Measurements from ENCODE around the gene SENP5.

The SENP5 gene

GRCh38 chr3:196886144-196886543, 18.4 kb downstream of the SENP5 start:
- in situ Hi-C loops (cut with MboI; ENCODE audit: low sequenced_read_pairs), result no loop called here

- in situ Hi-C loops (cut with MboI; ENCODE audit: low sequenced_read_pairs), result no loop called here
These were observed 22.4 kb downstream of the SENP5 start for GRCh38 chr3:196889844-196890708.

GRCh38 chr3:196894557-196895295, 27.0 kb downstream of the SENP5 start:
- in situ Hi-C loops (cut with MboI; ENCODE audit: low sequenced_read_pairs), result no loop called here

DNA sequence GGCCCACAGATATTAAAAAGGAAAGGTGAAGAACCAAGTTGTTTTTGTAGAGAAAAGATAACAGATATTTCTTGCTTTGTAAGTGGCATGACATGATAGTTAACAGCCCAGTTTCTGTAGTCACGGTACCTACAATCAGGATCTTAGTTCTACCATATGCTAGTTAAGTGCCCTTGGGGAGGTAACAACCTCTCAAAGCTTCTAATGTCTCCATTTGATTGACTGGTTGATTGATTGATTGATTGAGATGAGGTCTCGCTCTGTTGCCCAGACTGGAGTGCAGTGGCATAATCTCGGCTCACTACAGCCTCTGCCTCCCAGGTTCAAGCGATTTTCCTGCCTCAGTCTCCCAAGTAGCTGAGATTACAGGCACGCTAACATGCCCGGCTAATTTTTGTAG, 28.5 kb downstream of the SENP5 start:
- in situ Hi-C loops (cut with MboI; ENCODE audit: low sequenced_read_pairs), result no loop called here

- in situ Hi-C loops (cut with MboI; ENCODE audit: low sequenced_read_pairs), result no loop called here
These were observed 34.0 kb downstream of the SENP5 start for GRCh38 chr3:196901768-196902167.

- in situ Hi-C loops (cut with MboI; ENCODE audit: low sequenced_read_pairs), result no loop called here
These were observed 34.6 kb downstream of the SENP5 start for GRCh38 chr3:196902296-196902695.

DNA sequence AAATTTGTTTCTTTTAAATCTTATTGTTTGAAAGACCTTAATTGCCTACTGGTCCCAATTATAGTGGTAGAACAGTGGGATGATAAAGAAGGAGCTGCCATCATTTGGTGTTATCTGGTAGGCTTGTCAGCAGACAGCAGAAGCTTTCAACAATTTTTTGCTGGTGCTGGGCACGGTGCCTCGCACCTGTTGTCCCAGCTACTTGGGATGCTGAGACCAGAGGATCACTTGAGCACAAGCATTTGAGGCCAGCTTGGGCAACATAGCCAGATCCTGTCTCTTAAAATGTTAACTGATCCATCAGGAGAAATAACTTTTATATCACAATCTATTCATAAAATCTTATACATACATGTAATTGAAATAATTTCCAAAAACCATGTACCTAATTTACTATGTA, 36.0 kb downstream of the SENP5 start:
- in situ Hi-C loops (cut with MboI; ENCODE audit: low sequenced_read_pairs), result no loop called here

GRCh38 chr3:196914866-196915265, 47.1 kb downstream of the SENP5 start:
- in situ Hi-C loops (cut with MboI; ENCODE audit: low sequenced_read_pairs), result no loop called here

- in situ Hi-C loops (cut with MboI; ENCODE audit: low sequenced_read_pairs), result no loop called here
These were observed 47.7 kb downstream of the SENP5 start for GRCh38 chr3:196915375-196915774.

DNA sequence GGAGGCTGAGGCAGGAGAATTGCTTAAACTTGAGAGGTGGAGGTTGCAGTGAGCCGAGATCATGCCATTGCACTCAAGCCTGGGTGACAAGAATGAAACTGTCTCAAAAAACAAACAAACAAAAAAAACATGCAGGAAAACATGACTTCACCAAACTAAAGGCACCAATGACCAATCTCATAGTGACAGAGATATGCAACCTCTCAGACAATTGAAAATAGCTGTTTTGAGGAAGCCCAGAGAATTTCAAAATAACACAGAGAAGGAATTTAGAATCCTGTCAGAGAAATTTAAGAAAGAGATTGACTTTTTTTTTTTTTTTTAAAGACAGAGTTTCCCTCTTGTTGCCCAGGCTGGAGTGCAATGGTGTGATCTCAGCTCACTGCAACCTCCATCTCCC, 48.5 kb downstream of the SENP5 start:
- in situ Hi-C loops (cut with MboI; ENCODE audit: low sequenced_read_pairs), result no loop called here

DNA sequence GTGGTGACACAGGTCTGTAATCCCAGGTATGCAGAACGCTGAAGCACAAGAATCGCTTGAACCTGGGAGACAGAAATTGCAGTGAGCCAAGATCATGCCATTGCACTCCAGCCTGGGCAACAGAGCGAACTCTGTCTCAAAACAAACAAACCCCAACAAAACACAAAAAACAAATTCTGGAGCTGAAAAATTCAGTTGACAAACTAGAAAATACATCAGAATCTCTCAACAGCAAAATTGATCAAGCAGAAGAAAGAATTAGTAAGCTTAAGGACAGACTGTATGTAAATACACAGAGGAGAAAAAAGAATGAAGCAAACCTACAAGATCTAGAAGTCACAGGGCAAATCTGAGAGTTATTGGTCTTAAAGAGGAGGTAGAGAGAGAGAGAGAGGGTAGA, 49.3 kb downstream of the SENP5 start:
- in situ Hi-C loops (cut with MboI; ENCODE audit: low sequenced_read_pairs), result no loop called here

GRCh38 chr3:196918968-196919367, 51.2 kb downstream of the SENP5 start:
- in situ Hi-C loops (cut with MboI; ENCODE audit: low sequenced_read_pairs), result no loop called here

GRCh38 chr3:196920733-196921132, 53.0 kb downstream of the SENP5 start:
- in situ Hi-C loops (cut with MboI; ENCODE audit: low sequenced_read_pairs), result no loop called here

- in situ Hi-C loops (cut with MboI; ENCODE audit: low sequenced_read_pairs), result no loop called here
These were observed 60.1 kb downstream of the SENP5 start for GRCh38 chr3:196927571-196928453.

GRCh38 chr3:196931157-196931556, 63.4 kb downstream of the SENP5 start:
- in situ Hi-C loops (cut with MboI; ENCODE audit: low sequenced_read_pairs), result no loop called here

GRCh38 chr3:196931828-196932587, 64.3 kb downstream of the SENP5 start:
- in situ Hi-C loops (cut with MboI; ENCODE audit: low sequenced_read_pairs), result no loop called here

DNA sequence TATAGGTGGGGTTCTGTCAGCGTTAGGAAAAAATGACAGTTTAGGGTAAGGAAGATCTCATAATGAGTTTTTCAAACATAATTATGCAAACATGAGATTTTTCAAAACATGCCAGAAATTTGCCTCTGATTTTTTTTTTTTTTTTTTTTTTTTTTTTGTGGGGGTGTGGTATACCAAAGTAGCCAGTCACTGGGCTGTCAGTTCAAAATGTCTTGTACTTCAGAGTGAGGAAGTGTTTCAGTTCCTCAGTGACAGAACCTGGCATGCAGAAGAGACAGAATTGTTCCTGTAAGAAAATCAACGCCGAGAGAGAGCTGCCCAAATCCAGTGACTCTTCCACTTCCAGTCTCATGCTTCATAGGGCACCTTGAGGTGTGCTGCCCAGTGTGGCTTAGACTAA, 64.9 kb downstream of the SENP5 start:
- in situ Hi-C loops (cut with MboI; ENCODE audit: low sequenced_read_pairs), result no loop called here

GRCh38 chr3:196936288-196936687, 68.6 kb downstream of the SENP5 start:
- in situ Hi-C loops (cut with MboI; ENCODE audit: low sequenced_read_pairs), result no loop called here

GRCh38 chr3:196938124-196938523, 70.4 kb downstream of the SENP5 start:
- in situ Hi-C loops (cut with MboI; ENCODE audit: low sequenced_read_pairs), result no loop called here

DNA sequence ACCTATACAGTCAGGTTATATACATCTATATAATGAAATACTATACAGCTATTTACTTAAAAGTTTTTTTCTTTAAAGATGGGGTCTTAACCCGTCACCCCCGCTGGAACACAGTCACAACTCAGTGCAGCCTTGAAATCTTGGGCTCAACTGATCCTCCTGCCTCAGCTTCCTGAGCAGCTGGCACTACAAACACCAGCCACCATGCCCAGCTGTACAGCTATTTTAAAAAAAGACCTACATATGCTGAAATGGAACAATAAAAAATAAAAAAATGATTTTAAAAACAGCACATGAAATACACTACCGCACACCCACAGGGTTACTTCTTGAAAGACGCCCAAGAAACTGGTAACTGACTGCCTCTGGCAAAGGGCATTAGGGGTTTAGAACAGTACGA, 70.9 kb downstream of the SENP5 start:
- in situ Hi-C loops (cut with MboI; ENCODE audit: low sequenced_read_pairs), result no loop called here

All from HL-60/S4 treated with phorbol 12-myristate 13-acetate at 8.2 ng/mL for 4 days and 3 days (cell line).